ENCODE measurements around the gene TIAM1. TPM values are rescaled to one million over a fixed set of nuclear protein-coding genes. Genes with fewer than 3 reads are reported as not detected.

TIAM1 gene
- polyA plus RNA-seq, 4 donors, result 9.4 to 17.1 (median 13.3) TPM

GRCh38 chr21:31182231-31183140 lies 161.6 kb downstream of the TIAM1 start:
- no peak for DNase-seq (ENCODE audit: low read depth in 4 of 4, low spot score in 2 of 4)

GRCh38 chr21:31181082-31181750 lies 162.8 kb downstream of the TIAM1 start:
- DNase-seq (ENCODE audit: low read depth in 4 of 4, low spot score in 2 of 4), result no peak

GRCh38 chr21:31180256-31181081 lies 163.6 kb downstream of the TIAM1 start:
- DNase-seq (ENCODE audit: low read depth in 4 of 4, low spot score in 2 of 4), result no peak

GRCh38 chr21:31176725-31177124 lies 167.3 kb downstream of the TIAM1 start:
- DNase-seq (ENCODE audit: low read depth in 4 of 4, low spot score in 2 of 4), result no peak

- no peak for DNase-seq (ENCODE audit: low read depth in 4 of 4, low spot score in 2 of 4)
Measured at GRCh38 chr21:31176080-31176551, 167.9 kb downstream of the TIAM1 start.

- DNase-seq (ENCODE audit: low read depth in 4 of 4, low spot score in 2 of 4), result no peak
Measured at GRCh38 chr21:31173881-31174555, 170.0 kb downstream of the TIAM1 start.

GRCh38 chr21:31172328-31172727 lies 171.7 kb downstream of the TIAM1 start:
- no peak for DNase-seq (ENCODE audit: low read depth in 4 of 4, low spot score in 2 of 4)

- no peak for DNase-seq (ENCODE audit: low read depth in 4 of 4, low spot score in 2 of 4)
Measured at GRCh38 chr21:31164713-31165694, 179.1 kb downstream of the TIAM1 start.

GRCh38 chr21:31162827-31163226 lies 181.2 kb downstream of the TIAM1 start:
- no peak for DNase-seq (ENCODE audit: low read depth in 4 of 4, low spot score in 2 of 4)

GRCh38 chr21:31162079-31162699 lies 181.9 kb downstream of the TIAM1 start:
- no peak for DNase-seq (ENCODE audit: low read depth in 4 of 4, low spot score in 2 of 4)

GRCh38 chr21:31161157-31161556 lies 182.9 kb downstream of the TIAM1 start:
- DNase-seq (ENCODE audit: low read depth in 4 of 4, low spot score in 2 of 4), result no peak

GRCh38 chr21:31159808-31160207 lies 184.3 kb downstream of the TIAM1 start:
- DNase-seq (ENCODE audit: low read depth in 4 of 4, low spot score in 2 of 4), result no peak

- no peak for DNase-seq (ENCODE audit: low read depth in 4 of 4, low spot score in 2 of 4)
Measured at GRCh38 chr21:31158789-31159581, 185.1 kb downstream of the TIAM1 start.

GRCh38 chr21:31157756-31158155 lies 186.3 kb downstream of the TIAM1 start:
- DNase-seq (ENCODE audit: low read depth in 4 of 4, low spot score in 2 of 4), result no peak

- no peak for DNase-seq (ENCODE audit: low read depth in 4 of 4, low spot score in 2 of 4)
Measured at GRCh38 chr21:31156662-31157061, 187.4 kb downstream of the TIAM1 start.

GRCh38 chr21:31156169-31156568 lies 187.9 kb downstream of the TIAM1 start:
- no peak for DNase-seq (ENCODE audit: low read depth in 4 of 4, low spot score in 2 of 4)

- DNase-seq (ENCODE audit: low read depth in 4 of 4, low spot score in 2 of 4), result no peak
Measured at GRCh38 chr21:31151156-31152045, 192.7 kb downstream of the TIAM1 start.
